DMS79 treated with DMSO at 0.1 percent for 48 hours (cell line): Measurements from ENCODE around the gene UBE4B.
"Not testable (repeated sequence)": the region's sequence is repeated elsewhere in the genome, so short reads cannot be mapped to it uniquely, and the experiment has no call there.

Experiments used
- DNase-seq: peaks from one replicate; lab custom pipeline; 2025; lab: John Stamatoyannopoulos, UW

The UBE4B gene

DNA sequence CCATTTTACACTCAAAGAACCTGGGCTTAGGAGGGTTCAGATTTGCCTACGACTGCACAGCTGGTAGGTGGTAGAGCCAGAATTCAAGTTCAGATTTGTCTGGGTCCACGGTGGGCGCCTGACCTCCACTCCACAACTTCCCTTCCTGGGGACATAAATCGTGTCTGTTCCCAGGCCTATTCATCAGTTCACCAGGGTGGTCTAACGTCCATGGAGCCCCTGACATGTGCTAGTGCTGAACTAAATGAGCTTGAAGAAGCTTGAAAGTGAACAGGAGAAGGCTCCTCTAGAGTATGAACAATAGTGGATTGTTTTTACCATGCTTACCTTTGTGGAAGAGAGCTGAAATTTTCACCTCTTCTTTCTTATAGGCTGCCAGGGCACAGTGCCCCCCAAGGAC lies 145.1 kb downstream of the UBE4B start:
- no peak for DNase-seq

DNA sequence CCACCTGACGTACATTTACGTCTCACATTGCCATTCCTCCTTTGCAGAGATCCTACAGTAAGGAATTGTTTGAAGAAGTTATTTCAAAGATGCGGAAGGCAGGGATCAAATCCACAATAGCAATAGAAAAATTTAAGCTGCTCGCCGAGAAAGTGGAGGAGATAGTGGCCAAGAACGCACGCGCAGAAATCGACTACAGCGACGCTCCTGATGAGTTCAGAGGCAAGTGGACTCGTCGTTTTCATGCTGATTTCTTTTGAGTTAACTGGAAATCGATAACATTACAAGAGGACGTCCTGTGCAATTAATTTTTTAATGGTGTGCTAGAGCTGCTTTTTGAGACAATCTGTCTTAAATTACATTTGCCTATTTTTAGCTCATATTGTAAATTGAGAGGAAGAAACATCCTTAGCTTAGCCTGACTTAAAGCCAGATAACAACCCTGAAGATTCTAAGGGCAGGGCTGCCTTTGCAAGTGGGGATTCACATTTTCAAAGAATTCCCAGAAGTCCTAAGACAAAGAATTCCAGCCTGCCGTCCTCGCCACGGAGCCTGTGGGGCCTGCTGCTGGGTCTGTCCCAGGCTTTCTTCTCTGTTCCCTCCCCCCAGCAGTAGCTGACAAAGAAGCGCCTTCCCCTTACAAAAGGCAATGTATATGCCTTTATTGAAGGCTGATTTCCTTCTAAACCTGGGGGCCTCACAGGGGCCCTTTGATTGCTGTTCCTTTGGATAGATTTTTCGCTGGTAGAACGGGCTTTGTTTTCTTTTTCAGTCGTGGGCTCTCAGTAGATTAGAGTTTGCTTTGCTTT lies 146.0 kb downstream of the UBE4B start:
- no peak for DNase-seq

DNA sequence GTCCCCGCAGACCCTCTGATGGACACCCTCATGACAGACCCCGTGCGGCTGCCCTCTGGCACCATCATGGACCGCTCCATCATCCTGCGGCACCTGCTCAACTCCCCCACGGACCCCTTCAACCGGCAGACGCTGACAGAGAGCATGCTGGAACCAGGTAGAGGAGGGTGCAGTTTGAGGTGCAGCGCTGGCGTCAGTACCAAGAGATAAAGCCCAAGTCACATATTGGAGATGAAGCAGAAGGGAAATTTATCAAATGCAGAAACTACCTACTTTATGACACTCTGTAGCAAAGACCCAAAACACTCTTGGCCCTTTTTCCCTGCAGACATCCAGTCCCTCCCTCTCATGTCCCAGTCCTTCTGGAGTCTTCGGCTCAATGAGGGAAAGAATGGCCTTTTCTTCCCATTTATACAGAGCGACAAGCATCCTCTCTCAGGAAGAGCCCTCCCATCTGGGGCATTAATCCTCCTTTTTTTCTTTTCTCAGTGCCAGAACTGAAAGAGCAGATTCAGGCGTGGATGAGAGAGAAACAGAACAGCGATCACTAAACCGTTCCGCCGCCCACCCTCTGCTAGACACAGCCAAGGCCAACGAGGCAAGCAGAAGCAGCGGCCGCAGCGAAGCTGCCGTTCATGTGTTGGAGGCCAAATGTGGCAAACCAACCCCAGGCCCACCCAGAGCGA lies 146.8 kb downstream of the UBE4B start:
- no peak for DNase-seq

DNA sequence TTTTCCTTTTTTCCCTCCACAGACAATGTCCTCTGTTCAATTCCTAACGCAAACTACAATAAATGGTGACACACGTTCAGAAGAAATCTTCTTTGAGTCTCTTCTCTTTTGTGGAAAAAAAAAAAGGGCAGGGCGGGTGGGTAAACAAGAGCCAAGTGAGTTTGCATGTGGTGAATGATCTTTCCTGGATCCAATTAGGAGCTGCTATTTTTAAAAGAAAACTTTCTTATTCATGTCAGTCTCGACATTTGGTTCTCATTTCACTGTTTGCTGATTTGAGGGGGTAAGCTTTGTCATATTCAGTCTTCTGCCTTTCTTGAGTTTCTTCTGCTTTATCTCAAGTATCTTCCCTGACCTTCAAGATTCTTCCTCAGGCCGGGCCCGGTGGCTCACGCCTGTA lies 148.4 kb downstream of the UBE4B start:
- no peak for DNase-seq

DNA sequence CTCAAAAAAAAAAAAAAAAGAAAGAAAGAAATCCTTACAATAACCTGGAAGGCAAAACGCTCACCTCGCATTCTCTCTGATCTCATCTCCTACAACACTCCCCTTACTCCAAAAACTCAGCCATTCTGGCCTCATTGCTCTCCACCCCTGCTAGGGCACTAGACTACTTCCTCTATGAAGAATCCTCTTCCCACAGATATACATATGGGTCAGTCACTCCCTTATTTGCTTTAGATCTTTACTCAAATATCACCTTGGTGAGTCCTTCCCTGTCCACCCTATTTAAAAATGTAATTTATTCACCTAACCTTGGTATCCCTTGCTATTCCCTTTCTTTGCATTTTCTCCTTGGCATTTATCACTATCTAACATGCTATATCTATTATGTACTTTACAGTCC lies 153.0 kb downstream of the UBE4B start:
- no peak for DNase-seq

DNA sequence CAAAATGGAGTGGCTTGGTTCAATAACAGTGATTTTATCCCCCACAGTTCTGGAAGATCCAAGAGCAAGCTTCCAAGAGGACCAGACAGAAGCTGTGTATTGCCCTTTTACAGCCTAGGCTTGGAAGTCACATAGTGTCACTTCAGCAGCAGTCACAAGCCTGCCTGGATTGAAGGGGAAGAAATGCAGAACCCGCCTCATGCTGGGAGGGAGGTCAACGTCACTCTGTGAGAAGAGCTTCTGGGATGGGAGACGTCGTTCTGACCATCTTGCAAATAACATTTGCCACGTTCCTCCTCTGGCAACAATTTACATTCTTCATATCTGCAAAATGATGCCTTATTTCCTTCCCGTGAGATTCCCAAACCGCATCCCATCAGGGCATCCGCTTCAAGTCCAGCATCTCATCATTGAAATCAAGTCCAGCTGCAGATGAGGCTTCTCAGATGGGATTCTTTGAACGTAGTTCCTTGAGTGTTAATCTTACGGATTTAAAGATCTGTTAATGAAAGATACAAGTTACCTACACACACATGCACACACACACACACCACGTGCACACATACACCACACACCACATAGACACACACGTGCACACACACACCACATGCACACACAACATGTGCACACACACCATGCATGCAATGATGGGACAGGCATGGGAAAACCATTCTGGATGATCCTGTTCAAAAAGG lies 153.7 kb downstream of the UBE4B start:
- DNase-seq, result no peak

DNA sequence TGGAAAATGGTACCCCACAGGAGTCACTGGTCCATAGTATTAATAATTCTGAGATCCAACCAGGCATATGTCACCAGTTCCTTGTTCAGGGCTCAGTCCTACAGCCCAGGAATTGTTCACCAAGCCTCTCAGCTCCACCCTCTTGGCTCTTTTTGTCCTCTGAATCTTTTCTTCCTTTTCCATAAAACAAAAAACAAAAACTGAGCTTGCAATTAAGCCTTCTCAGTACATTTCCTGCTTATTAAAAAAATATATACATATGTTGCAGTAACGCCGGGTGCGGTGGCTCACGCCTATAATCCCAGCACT lies 154.2 kb downstream of the UBE4B start:
- no peak for DNase-seq

DNA sequence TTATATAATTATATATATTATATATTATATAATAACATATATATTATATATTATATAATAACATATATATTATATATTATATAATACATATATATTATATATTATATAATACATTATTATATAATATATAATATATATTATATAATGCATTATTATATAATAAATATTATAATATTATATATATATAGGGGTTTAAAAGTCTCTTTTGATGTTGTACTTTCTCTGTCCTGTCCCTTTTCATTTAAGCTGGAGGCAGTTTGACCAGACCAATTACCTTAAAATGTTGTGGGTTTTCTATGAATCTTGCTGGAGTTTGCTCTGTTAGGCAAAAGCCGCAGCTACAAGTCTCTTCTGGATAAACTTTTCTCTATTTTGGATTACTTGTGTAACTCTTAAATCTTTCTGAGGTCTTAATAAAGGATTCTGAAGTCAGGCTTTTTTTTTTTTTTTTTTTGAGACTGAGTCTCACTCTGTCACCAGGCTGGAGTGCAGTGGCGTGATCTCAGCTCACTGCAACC lies 155.4 kb downstream of the UBE4B start:
- DNase-seq, result no peak

DNA sequence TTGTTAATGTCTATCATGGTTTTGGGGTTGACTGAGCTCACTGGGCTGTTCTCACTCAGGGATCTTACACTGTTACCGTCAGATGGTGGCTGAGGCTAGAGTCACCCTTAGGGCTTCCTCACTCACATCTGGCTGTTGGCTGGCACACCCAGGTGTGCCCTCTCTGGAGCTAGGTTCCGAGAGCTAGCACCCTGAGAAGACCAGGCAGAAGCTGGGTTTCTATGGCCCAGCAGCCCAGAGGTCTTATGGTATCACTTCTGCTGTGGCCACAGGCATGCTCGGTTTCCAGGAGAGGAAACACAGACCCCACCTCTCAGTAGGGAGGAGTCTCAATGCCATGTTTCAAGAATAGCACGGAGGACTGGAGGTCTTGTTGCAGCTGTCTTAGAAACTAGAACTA lies 156.9 kb downstream of the UBE4B start:
- no peak for DNase-seq

DNA sequence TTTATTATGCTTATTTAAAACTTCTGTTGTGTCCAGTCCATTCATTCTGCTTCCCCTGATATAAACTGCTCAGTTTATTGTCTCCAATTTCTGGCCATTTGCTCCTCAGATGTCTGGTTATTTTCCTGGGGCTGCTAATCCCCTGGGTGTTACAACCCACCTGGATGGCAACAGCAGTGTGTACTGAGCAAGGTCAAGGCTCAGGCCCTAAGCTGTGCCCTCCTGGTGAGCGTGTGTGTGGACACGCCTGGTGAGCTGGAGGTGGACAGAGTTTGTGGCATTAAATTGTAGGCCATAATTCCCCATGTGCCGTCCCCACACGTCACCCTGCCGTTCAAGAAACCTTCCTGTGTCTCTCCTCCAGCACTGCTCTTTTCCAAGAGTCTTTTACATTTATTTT lies 159.5 kb downstream of the UBE4B start:
- no peak for DNase-seq

DNA sequence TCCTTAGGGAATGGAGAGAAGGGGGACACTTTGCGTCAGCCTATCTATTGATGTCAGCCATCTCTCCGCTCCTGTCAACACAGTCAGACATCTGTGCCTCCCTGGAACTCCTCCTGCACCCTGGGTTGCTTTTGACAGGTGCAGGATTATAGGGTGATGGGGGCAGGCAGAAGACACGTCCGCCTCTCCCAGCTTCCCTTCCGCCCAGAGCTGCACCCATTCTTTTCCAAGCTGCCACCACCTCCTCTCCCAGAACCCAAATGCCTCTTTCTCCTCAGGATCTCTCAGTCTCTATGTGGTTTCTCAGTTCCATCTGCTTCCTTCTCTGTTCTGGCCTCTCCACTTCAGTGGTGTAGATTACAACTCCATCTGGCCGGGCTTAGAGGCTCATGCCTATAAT lies 160.5 kb downstream of the UBE4B start:
- DNase-seq, result no peak

DNA sequence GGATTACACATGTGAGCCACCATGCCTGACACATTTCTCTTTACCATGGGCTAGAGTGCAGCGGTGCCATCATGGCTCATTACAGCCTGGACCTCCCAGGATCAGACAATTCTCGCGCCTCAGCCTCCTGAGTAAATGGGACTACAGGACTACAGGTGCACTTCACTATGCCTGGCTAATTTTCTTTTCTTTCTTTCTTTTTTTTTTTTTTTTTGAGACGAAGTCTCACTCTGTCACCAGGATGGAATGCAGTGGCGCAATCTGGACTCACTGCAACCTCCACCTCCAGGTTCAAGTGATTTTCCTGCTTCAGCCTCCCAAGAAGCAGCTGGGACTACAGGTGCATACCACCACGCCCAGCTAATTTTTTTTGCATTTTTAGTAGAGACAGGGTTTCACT lies 162.8 kb downstream of the UBE4B start:
- no peak for DNase-seq

DNA sequence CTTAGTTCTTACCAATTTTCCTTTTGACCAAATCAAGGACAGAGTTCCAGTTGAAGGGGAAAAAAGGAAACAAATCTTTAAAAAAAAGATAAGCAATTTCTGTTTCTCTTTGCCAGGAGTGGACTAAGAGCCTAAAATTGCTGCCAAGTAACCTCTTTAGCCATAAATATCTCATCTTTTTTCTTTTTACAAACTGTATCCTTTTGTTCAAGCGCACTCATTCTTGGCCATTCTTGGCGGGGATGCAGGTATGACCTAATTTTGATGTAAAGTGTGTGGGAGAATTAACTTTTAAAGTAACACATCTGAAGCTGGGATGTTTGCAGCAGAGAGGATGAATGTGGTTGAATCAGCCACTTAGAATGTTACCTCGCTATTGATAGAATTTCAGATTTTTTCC lies 164.2 kb downstream of the UBE4B start:
- DNase-seq, result peak; percentile 76

DNA sequence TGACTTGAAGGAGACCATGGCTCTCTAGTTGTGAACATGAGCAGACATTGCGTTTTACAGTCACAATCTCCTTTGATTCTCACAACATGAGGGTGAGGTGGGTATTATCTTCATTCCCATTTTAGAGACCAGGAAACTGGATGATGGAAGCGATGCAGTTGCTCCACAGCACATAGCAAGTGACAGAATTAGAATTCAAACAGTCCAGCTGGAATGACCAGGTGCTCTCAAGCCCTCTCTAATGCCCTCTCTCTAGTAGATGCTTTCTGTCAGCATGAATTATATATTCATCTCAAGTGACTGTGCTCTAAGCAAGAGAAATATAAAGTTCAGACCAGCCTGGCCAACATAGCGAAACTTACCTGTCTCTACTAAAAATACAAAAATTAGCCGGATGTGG lies 167.9 kb downstream of the UBE4B start:
- no peak for DNase-seq

DNA sequence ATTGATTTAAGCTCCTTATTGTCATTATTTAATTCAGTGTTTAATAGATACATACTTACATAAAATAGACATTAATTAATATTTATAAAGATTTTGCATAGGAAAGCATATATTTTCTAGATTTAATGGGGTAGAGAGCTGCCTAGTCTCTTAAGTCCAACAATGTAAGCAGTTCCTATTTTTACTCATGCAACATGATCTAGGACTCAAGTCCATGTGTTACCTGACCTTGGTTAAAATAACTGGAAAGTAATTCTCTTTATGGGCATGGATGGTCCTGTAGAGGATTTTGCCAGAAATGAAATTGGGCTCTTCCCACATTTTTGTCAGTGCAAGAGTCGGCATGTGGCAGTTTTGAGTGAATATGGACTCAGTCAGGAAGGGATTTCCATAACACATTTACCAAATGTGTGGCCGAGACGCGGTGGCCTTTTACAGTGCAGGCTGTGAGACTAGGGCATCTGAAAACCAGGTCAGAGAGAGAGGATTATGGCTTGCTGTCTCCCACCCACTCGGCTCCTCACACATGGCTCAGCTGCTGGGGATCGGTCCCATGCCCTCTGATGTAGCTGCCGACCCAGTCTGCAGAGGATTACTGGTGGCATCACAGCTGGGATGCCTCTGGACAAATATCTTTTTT lies 171.4 kb downstream of the UBE4B start:
- DNase-seq, result no peak

DNA sequence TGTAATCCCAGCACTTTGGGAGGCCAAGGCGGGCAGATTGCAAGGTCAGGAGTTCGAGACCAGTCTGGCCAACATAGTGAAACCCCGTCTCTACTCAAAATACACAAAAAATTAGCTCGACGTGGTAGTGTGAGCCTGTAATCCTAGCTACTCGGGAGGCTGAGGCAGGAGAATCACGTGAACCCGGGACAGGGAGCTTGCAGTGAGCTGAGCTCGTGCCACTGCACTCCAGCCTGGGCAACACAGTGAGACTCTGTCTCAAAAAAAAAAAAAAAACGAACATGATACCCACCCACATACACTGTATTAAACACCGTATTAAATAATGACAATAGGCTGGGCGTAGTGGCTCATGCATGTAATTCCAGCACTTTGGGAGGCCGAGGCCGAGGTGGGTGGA lies 172.4 kb downstream of the UBE4B start:
- not testable (repeated sequence) for DNase-seq

DNA sequence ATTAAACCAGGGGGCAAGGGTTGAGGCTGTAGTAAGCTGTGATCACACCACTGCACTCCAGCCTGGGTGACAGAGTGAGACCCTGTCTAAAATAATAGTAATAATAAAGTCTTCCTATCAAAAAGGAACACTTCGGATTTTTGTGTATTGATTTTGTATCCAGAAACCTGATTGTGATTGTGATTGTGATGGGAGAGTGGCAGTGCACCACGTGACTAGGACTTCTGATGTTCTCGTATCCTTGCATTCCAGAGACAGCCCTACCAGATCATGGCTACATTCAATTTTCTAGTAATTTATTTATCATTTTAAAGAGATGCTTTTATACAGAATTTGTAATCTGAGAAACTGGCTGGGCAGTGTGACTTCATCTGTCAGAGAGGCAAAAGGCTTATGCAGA lies 175.1 kb downstream of the UBE4B start:
- no peak for DNase-seq

DNA sequence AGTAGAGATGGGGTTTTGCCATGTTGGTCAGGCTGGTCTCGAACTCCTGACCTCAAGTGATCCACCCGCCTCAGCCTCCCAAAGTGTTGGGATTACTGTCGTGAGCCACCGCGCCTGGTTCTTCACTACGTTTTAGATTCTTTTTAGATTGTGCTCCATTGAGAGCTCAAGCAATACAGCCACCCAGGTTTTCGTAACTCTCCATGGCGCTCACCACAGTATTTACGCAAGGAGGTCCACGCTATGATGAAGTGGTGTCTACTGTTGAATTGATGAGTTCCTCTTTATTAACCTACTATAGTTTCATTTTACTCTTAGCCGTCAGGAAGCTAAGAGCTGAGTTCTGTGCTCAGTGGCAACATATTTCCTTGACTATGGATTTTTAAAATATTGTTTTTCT lies 175.8 kb downstream of the UBE4B start:
- DNase-seq, result no peak

DNA sequence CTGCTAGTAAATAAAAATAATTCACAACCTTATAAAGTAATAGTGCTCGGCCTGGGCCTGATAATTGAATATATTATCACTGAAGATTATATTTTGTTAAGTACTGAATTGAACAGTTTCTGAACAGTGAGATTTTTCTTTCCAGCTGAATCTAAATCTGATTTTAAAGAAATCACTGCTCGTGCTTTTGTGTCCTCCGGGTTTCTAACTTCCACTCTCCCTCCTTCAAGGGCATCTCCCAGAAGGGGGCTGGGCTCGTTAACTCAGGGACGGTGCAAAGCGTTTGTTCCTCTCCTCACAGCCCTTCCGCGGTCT lies 176.8 kb downstream of the UBE4B start:
- no peak for DNase-seq

DNA sequence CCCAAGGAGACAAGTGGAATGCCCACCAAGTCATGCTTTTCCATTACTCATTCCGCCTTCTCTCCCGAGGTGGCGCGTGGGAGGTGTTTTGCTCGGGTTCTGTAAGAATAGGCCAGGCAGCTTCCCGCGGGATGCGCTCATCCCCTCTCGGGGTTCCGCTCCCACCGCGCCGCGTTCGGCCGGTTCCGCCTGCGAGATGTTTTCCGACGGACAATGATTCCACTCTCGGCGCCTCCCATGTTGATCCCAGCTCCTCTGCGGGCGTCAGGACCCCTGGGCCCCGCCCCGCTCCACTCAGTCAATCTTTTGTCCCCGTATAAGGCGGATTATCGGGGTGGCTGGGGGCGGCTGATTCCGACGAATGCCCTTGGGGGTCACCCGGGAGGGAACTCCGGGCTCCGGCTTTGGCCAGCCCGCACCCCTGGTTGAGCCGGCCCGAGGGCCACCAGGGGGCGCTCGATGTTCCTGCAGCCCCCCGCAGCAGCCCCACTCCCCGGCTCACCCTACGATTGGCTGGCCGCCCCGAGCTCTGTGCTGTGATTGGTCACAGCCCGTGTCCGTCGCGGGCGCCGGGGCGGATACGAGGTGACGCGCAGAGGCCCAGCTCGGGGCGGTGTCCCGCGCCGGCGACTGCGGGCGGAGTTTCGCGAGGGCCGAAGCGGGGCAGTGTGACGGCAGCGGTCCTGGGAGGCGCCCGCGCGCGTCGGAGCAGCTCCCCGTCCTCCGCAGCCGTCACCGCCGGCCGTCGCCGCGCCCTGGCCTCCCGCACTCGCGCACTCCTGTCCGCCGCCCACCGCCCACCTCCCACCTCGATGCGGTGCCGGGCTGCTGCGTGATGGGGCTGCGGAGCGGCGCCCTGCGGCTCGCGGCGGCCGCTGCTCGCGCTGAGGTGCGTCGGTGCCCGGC lies 177.4 kb downstream of the UBE4B start, which contains the start of gene KIF1B:
Gene KIF1B, plus strand, starts transcription at position 666 of the 906 bp plus-strand sequence. CDS start 21,759 bp downstream, outside the sequence.
- peak; percentile 96 for DNase-seq
